Keratinocyte (primary cell): ENCODE results near the gene LILRA6. TPM values are rescaled to one million over a fixed set of nuclear protein-coding genes. Genes with fewer than 3 reads are reported as not detected.

Experiments
- DNase-seq: peaks from one replicate; pipeline ENCODE4 v3.0.0-alpha.2; 2011; ENCODE audit warnings: low read depth, missing footprints, low spot score
- FAIRE-seq: peaks from 2 replicates; lab custom pipeline; 2011; peaks lifted over from hg19 to GRCh38; lab: Jason Lieb, UNC
- H2AFZ ChIP-seq: 2 replicates; pipeline ENCODE4 v1.6.0; 2012; ENCODE audit warnings: low read length, control low read depth, inconsistent platforms; ENCODE audit not compliant: control insufficient read depth
- H3K27ac ChIP-seq: 2 replicates; pipeline ENCODE4 v1.5.1; 2011; ENCODE audit warnings: low read length; ENCODE audit not compliant: control insufficient read depth, insufficient read depth
- H3K27me3 ChIP-seq: 3 replicates; pipeline ENCODE4 v1.6.0; 2011; ENCODE audit warnings: low read length; ENCODE audit not compliant: control insufficient read depth, insufficient read depth; ENCODE audit errors: extremely low read depth
- H3K36me3 ChIP-seq, 2 experiments: 2 replicates in 1 of 2; 3 replicates in 1 of 2; pipeline ENCODE4 v1.5.1; 2011; ENCODE audit warnings: low read length in 2 of 2, mild to moderate bottlenecking in 1 of 2; ENCODE audit not compliant: control insufficient read depth in 2 of 2, insufficient read depth in 2 of 2; ENCODE audit errors: extremely low read depth in 1 of 2
- H3K4me1 ChIP-seq: 3 replicates; pipeline ENCODE4 v1.5.1; 2011; ENCODE audit warnings: low read length; ENCODE audit not compliant: control insufficient read depth, insufficient read depth; ENCODE audit errors: extremely low read depth
- H3K4me2 ChIP-seq: 3 replicates; pipeline ENCODE4 v1.6.0; 2011; ENCODE audit warnings: low read depth, low read length; ENCODE audit not compliant: control insufficient read depth, insufficient read depth; ENCODE audit errors: extremely low read depth
- H3K4me3 ChIP-seq, 3 experiments: fragments of 200-600 bp in 1 of 3; sonication (generic) in 1 of 3; 2 replicates in 2 of 3; 3 replicates in 1 of 3; pipeline ENCODE4 v1.5.1; 2011 to 2016; ENCODE audit warnings: low read length in 3 of 3, mild to moderate bottlenecking in 3 of 3, control low read depth in 2 of 3, inconsistent platforms in 1 of 3, low read depth in 1 of 3, mixed read lengths in 1 of 3, mixed run types in 1 of 3, moderate library complexity in 1 of 3; ENCODE audit not compliant: control insufficient read depth in 2 of 3, insufficient read depth in 2 of 3; ENCODE audit errors: extremely low read depth in 1 of 3
- H3K79me2 ChIP-seq: 2 replicates; pipeline ENCODE4 v1.6.0; 2012; ENCODE audit warnings: low read length; ENCODE audit not compliant: control insufficient read depth, insufficient read depth
- H3K9ac ChIP-seq: 3 replicates; pipeline ENCODE4 v1.6.0; 2011; ENCODE audit warnings: low read length; ENCODE audit not compliant: control insufficient read depth, insufficient read depth; ENCODE audit errors: extremely low read depth
- H3K9me1 ChIP-seq: 3 replicates; pipeline ENCODE4 v1.6.0; 2011; ENCODE audit warnings: low read length; ENCODE audit not compliant: control insufficient read depth, insufficient read depth; ENCODE audit errors: extremely low read depth
- H3K9me3 ChIP-seq: 2 replicates; pipeline ENCODE4 v1.5.1; 2012; ENCODE audit warnings: low read depth, low read length; ENCODE audit not compliant: control insufficient read depth
- H4K20me1 ChIP-seq: 3 replicates; pipeline ENCODE4 v1.6.0; 2011; ENCODE audit warnings: low read length; ENCODE audit not compliant: control insufficient read depth, insufficient read depth; ENCODE audit errors: extremely low read depth
- EZH2 ChIP-seq: IDR thresholded peaks from one replicate; pipeline ENCODE4 v1.6.1; 2012; ENCODE audit warnings: inconsistent platforms, mild to moderate bottlenecking, low read length, moderate library complexity
- dilution Hi-C: fragments of 300-500 bp; cut with MboI; formaldehyde crosslinking; loops from one replicate; pipeline ENCODE4 v1.7.0; 2020; ENCODE audit warnings: low sequenced_read_pairs; ENCODE audit not compliant: extremely low pct_ligation_motif_present
- polyA plus RNA-seq, 5 experiments: library from polyadenylated mRNA; depleted of rRNA in 3 of 5; stranded (reverse) in 3 of 5; stranded (forward) in 1 of 5; unstranded in 1 of 5; fragments of >200 nt; gene quantifications; 1 replicate in 1 of 5; 2 replicates in 3 of 5; 3 replicates in 1 of 5; pipeline versions ENCODE4 v1.2.1 to v1.2.3, GENCODE V29; 2011 to 2012; ENCODE audit warnings: missing spikeins in 2 of 5, low read depth in 1 of 5, low replicate concordance in 1 of 5
- TF ChIP-seq, protein P1 (sequence below), 3 experiments: IDR thresholded peaks in 1 of 3; conservative IDR thresholded peaks in 1 of 3; optimal IDR thresholded peaks in 1 of 3; 2 replicates in 2 of 3; 3 replicates in 1 of 3; pipeline versions ENCODE3 to v1.5.1; 2011; ENCODE audit warnings: low read length in 3 of 3, mild to moderate bottlenecking in 3 of 3, moderate library complexity in 2 of 3, control low read depth in 1 of 3, inconsistent platforms in 1 of 3; ENCODE audit not compliant: insufficient read depth in 2 of 3; ENCODE audit errors: extremely low read depth in 1 of 3

The LILRA6 gene
- polyA plus RNA-seq, 1 donor (not counting 4 experiments of a cell fraction or from before 2014, with no cell fraction given), result not detected

DNA sequence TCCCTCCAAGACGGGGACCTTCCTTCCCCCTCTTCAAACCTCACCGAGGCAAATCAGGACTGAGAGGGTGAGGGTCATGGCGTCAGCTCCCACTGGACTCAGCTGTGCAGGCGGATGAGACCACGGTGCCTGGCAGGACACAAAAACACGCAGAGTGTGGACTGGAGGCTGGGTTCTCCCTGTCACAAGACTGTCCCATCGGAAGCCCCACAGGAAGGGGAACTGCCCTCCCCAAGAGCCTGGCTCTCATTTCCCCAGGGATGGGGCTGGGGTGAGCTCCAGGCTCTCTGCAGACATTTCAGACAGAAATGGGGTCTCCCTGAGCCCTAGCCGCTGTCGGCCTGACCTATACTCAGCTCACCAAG lies 14.5 kb upstream of the LILRA6 start, which contains the start of gene LILRB5:
LILRB5 (minus strand) TSS at position 158 of the 365 bp plus-strand sequence; CDS start at position 78, 80 bp downstream.
- dilution Hi-C loops, result no loop called here
- no peak for TF ChIP-seq EZH2
- TF ChIP-seq, protein P1, sequence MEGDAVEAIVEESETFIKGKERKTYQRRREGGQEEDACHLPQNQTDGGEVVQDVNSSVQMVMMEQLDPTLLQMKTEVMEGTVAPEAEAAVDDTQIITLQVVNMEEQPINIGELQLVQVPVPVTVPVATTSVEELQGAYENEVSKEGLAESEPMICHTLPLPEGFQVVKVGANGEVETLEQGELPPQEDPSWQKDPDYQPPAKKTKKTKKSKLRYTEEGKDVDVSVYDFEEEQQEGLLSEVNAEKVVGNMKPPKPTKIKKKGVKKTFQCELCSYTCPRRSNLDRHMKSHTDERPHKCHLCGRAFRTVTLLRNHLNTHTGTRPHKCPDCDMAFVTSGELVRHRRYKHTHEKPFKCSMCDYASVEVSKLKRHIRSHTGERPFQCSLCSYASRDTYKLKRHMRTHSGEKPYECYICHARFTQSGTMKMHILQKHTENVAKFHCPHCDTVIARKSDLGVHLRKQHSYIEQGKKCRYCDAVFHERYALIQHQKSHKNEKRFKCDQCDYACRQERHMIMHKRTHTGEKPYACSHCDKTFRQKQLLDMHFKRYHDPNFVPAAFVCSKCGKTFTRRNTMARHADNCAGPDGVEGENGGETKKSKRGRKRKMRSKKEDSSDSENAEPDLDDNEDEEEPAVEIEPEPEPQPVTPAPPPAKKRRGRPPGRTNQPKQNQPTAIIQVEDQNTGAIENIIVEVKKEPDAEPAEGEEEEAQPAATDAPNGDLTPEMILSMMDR (optimal IDR thresholded peaks at IDR 0.05 in 1 of 3, IDR thresholded peaks at IDR 0.05 in 1 of 3, conservative IDR thresholded peaks at IDR 0.05 in 1 of 3; ENCODE audit: extremely low read depth in 1 of 3, insufficient read depth in 2 of 3, low read length in 3 of 3), result no peak
- Histone ChIP-seq H3K4me3 (no peak within 1 kb of the TSS), H3K27ac (no peak within 1 kb of the TSS), H2AFZ (no peak within 1 kb of the TSS), H3K9me1 (no peaks in the 10 kb centered on the region), H4K20me1 (no peaks in the 10 kb centered on the region), H3K4me1 (no peaks in the 10 kb centered on the region), H3K9ac (no peak within 1 kb of the TSS), H3K36me3 (no peaks in the 10 kb centered on the region), H3K9me3 (no peaks in the 10 kb centered on the region), H3K4me2 (no peak within 1 kb of the TSS), H3K27me3 (peaks cover 17% of the 10 kb centered on the region), H3K79me2 (no peaks in the 10 kb centered on the region)
- FAIRE-seq (no peak), DNase-seq (no peak)

DNA sequence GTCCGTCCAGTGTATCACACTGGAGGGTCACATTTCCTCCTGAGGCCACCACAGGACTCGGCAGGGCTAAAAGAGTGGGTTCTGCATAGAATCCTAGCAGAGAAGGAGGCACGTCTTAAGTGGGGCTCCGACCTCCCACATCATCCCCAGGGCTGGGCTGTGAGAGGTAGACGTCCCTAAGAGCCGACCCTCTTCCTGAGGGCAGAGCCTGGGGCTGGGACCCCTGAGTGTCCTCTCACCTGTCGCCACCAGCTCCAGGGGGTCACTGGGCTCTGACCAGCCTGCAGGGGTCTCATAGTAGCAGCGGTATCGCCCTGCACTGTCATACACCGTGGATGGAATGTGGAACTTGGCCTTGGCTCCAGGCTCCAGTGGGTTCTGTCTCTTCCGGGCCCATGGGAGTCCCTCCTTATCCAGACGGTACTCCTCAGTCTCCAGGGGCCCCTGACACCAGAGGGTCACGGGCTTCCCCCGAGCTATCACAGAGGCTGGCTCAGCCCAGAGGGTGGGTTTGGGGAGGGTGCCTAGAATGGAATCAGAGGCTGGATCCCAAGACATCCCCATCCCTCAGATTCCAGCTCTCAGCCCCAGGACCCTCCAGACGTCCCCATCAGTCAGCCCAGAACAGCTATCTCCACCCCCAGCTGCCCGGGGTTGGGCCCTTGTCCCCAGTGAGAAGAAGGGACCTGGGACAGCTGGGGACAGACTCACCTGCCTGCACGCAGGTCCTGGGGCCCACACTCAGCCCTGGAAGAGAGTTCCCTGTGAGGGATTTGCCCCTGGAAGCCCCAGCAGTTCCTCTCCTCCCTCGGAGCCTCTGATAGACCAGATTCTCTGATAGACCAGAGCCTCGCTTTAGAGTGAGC lies 13.9 kb upstream of the LILRA6 start:
- Histone ChIP-seq H3K4me3 (no peak overlapping the region), H3K36me3 (no peaks in the 10 kb centered on the region), H3K4me2 (no peak overlapping the region), H3K27ac (no peak overlapping the region), H4K20me1 (no peaks in the 10 kb centered on the region), H3K9me1 (no peaks in the 10 kb centered on the region), H3K9ac (no peak overlapping the region), H3K27me3 (peaks cover 17% of the 10 kb centered on the region), H3K4me1 (no peaks in the 10 kb centered on the region), H3K9me3 (no peaks in the 10 kb centered on the region), H2AFZ (no peak overlapping the region), H3K79me2 (no peaks in the 10 kb centered on the region)
- DNase-seq (no peak), FAIRE-seq (no peak)
- dilution Hi-C loops, result no loop called here
- no peak for TF ChIP-seq EZH2
- TF ChIP-seq, protein P1 (optimal IDR thresholded peaks at IDR 0.05 in 1 of 3, IDR thresholded peaks at IDR 0.05 in 1 of 3, conservative IDR thresholded peaks at IDR 0.05 in 1 of 3; ENCODE audit: extremely low read depth in 1 of 3, insufficient read depth in 2 of 3, low read length in 3 of 3), result no peak
